Stimulated activated naive CD8-positive, alpha-beta T cell treated with anti-CD3 and anti-CD28 coated beads, Interleukin-15, Interleukin-2, amounts not matched to agents 100 U/mL and 50 U/mL, for 24 hours (primary cell): ENCODE results near the gene SREBF1.
A peak's percentile ranks its signal among the peaks of the same experiment; 100 is the strongest.

Experiments
- ATAC-seq: fragments of 150-1000 bp; cut with Tn5 transposase; one replicate; pipeline ENCODE4 v1.10.0; 2021
- DNase-seq: peaks from one replicate; pipeline ENCODE4 v3.0.0; 2021

The SREBF1 gene

GRCh38 chr17:17836818-17837379, at the start of gene SREBF1:
Gene SREBF1 (minus strand): TSS chr17:17836986. CDS start chr17:17836817, 169 bp downstream.
- ATAC-seq, result peak; percentile 33

GRCh38 chr17:17886226-17886625, 49.4 kb upstream of the SREBF1 start:
- ATAC-seq (no peak), DNase-seq (no peak)

More at GRCh38 chr17:17836818-17837379, at the start of gene SREBF1:
- peak; percentile 85 for DNase-seq

- DNase-seq (no peak), ATAC-seq (no peak)
Measured at GRCh38 chr17:17884391-17885357, 47.9 kb upstream of the SREBF1 start.

GRCh38 chr17:17883801-17884200, 47.0 kb upstream of the SREBF1 start:
- DNase-seq (no peak), ATAC-seq (no peak)

GRCh38 chr17:17882082-17882581, 45.3 kb upstream of the SREBF1 start:
- ATAC-seq (no peak), DNase-seq (no peak)

GRCh38 chr17:17880577-17881196, 43.9 kb upstream of the SREBF1 start:
- ATAC-seq, result no peak
- no peak for DNase-seq

GRCh38 chr17:17877529-17878358, 41.0 kb upstream of the SREBF1 start:
- no peak for ATAC-seq
- no peak for DNase-seq

GRCh38 chr17:17876959-17877528, 40.3 kb upstream of the SREBF1 start:
- ATAC-seq, result no peak
- DNase-seq, result no peak

GRCh38 chr17:17874478-17874877, 37.7 kb upstream of the SREBF1 start:
- no peak for DNase-seq
- ATAC-seq, result no peak

- ATAC-seq (no peak), DNase-seq (no peak)
Measured at GRCh38 chr17:17873450-17873991, 36.7 kb upstream of the SREBF1 start.

- no peak for ATAC-seq
- DNase-seq, result no peak
Measured at GRCh38 chr17:17872547-17873345, 36.0 kb upstream of the SREBF1 start.

GRCh38 chr17:17871913-17872312, 35.1 kb upstream of the SREBF1 start:
- ATAC-seq (no peak), DNase-seq (no peak)

- no peak for ATAC-seq
Measured at GRCh38 chr17:17870247-17870646, 33.5 kb upstream of the SREBF1 start.

GRCh38 chr17:17868641-17869522, 32.1 kb upstream of the SREBF1 start:
- ATAC-seq, result no peak
- DNase-seq, result no peak

More at GRCh38 chr17:17870247-17870646, 33.5 kb upstream of the SREBF1 start:
- DNase-seq, result no peak

GRCh38 chr17:17866897-17867296, 30.1 kb upstream of the SREBF1 start:
- ATAC-seq, result peak; percentile 13

GRCh38 chr17:17866425-17866824, 29.6 kb upstream of the SREBF1 start:
- ATAC-seq (no peak), DNase-seq (no peak)

More at GRCh38 chr17:17866897-17867296, 30.1 kb upstream of the SREBF1 start:
- no peak for DNase-seq

- no peak for ATAC-seq
- DNase-seq, result no peak
Measured at GRCh38 chr17:17865035-17865434, 28.2 kb upstream of the SREBF1 start.

GRCh38 chr17:17860766-17861107, 24.0 kb upstream of the SREBF1 start:
- DNase-seq, result no peak
- ATAC-seq, result no peak
